Stromal cell of bone marrow (primary cell): Measurements from ENCODE around the gene AFAP1L1.

Source experiments
- DNase-seq: peaks from one replicate; pipeline ENCODE4 v3.0.0-alpha.2; 2012; ENCODE audit warnings: low read depth

AFAP1L1 gene

DNA sequence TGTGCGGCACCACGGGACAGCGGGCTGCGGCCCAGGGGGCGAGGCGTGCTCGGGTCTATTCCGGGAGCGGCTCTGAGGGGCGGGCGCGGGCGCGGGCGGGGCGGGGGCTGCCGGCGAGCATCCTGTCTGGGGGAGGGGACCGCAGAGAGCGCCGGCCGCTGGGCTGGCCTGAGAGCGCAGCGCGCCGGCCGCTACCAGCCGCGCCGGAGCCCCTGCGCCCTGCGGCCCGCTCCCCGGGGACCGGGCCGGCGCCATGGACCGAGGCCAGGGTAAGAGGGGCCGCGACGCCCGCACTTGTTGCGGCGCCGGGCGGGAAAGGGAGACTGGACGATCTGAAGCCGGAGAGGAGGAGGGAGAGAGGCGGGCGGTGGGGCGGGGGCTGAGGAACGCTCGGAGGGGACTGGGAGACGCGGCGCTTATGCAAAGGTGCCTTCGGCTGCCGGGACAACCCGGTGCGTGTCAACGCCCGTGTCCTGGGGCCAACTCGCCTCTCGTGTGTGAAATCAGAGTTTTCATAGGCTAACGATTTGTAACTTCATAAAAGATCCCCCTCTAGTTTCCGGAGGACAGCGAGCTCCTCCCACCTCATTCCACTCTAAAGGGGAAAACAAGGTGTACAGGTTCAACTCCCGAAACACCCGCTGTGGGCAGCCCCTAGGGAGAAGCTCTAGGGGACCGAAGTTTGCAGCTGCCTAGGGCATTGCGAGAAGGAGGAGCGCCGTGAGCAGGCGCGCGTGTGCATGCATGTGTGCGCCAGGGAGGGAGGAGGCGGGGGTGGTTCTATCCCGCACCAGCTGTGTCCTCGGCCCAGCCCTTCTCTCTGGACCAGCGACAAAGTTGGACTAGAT lies at the start of gene AFAP1L1:
Gene AFAP1L1 (plus strand): TSS at position 144 of the 848 bp plus-strand sequence. CDS start 110 bp downstream, at position 254.
- DNase-seq = no peak

DNA sequence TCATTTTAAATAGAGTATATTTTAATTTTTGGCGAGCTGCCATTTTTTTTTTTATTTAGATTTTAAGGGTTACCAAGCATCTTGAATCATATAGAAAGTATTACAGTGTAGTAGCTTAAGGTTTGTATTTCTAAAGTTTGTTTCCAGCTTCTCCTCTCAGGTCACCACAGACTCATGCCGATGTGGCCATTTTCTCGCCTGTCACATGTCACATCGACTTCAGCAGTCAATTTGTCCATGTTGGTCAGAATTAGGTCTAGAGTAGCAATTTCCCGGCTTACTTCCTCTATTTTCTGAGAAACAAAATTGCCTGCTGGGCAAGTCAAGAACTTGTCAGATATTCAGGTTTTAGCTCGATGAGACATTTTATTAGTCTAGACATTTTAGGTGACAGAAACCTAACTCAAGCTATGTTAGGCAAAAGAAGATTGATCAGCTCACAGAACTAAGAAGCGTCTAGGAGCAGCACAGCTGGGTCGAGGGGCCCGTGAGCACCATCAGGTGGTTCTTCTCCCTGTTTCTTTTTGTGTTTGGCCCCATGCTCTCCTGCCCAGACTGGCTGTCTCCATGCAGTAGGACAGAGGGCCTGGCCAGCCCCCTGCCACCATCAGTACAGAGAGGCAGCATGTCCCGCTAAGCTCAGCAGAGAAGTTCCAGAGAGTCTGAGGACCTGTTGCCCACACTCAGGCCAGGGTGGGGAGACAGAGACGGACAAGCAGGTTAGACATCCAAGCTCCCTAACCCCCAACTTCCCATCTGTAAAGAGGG lies 48.4 kb upstream of the AFAP1L1 start:
- no peak for DNase-seq

DNA sequence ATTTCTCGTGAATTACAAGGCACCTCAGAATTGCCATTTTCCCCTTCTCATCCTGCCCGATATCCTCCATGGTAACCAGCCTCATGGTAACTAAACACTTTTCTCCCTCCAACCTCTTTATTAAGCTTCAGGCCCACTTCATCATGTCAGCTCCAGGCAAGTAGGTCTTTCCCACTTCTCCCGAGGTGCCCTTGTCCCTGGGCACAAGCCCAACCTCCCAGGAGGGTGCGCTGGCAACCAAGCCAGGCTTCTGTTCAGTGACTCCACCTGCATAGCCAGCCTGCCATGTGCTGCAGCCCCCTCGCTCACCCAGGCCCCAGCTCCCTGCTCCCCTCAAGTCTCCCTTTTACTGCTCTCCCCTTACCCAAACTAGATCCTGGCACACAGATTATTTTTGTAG lies 47.4 kb upstream of the AFAP1L1 start:
- DNase-seq = no peak

DNA sequence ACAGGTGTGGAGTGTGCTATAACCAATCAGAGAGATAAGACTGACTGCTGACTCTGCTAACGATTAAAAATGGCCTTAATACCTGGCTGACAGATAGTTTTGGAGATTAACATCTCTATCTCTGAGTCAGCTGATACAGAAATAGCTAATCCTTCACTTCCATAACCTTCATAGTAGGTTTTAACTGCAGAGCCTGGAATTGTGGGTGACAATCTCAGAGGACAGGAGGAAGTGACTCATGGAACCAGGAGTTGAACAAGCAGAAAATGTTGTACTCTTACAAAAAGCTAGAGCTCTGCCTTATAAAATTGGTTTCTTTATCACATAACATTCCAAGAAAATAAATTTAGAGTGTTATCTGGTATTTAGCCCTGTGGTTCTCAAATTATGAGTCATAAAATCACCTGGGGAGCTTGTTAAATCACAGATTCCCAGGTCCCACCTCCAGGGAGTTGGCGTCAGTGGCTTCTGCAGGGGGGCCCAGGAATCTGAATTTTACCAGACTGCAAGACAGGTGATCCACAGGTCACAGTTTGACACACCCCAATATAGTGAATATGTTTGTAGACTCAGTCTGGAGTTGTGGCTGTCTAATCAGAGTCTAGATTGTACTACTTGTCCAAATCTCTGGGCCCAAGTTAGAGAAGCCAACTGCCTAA lies 44.4 kb upstream of the AFAP1L1 start:
- no peak for DNase-seq

DNA sequence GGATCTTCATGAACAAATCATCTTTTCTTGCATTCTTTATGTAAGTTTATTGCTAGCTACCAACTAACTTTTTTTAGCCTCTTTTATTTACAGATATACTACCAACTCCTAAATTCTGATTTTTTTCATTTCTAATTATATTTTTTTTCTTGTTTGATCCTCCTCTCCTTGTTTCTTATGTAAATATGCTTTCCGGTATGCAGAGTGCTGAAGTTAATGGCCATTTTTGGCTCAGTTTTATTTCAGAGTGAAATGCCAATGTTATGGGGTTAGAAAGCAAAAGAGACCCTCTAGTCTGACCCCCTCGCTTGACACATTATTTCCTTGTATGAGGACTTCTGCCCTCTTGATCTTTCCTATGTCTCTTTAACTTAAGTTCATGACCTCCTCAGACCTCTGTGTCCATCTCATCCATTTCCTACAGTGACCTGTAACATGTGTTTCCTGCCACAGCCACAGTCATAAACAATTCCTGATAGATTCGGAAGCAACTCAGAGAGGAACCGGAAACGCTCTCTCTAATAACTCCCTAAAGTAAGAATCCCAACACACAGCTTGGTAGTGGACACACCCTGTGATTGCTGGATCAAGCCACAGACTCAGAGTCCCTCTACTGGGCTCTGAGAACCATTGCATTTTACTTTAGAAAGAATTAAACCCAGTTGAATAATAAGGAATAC lies 42.9 kb upstream of the AFAP1L1 start:
- peak; percentile 83 for DNase-seq

DNA sequence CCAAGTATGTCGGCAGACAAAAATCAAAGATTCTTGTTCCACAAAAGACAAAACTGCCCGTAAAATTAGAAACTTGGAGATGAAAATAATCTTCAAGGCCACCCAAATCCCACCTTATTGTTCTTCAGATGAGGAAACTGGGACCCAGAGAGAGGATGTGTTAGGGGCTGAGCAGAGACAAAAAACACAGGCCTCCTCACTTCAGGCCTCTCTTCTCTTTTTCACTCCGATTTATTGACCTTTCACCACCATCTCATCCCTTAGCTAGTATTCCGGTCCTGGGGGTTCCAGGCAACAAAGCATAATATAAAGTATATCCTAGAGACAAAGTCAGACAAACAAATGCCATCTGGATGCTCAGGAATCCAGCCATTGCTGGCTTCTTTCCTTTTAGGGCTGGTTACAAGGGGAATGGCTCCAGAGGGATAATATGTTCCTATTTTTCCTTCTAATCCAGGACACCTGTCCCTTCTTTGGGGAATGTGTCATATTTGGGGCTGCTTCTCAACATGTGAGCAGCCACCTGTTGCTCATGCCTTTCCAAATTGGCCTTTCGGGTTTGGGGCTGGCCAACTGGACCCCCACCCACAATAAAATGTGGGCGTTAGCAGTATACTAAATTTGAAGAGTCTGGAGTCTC lies 42.2 kb upstream of the AFAP1L1 start:
- no peak for DNase-seq

DNA sequence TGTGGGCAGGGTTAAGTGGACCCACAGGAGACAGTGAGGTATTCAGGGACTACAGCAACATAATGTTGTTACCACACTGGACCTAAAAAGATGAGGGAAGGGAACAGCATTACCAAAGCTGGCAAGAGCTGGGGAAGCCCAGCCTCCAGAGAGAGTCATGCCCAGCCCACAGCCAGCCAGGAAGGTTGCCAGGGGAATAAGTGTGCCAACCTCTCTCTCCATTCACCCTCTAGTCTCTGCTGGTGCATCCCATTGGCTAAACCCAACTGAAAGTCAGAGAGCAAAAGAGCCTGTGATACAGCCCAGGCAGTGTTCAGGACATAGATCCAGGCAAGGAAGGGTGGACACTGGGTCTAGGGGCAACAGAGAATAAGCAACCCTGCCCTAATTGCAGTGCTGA lies 35.8 kb upstream of the AFAP1L1 start:
- no peak for DNase-seq

DNA sequence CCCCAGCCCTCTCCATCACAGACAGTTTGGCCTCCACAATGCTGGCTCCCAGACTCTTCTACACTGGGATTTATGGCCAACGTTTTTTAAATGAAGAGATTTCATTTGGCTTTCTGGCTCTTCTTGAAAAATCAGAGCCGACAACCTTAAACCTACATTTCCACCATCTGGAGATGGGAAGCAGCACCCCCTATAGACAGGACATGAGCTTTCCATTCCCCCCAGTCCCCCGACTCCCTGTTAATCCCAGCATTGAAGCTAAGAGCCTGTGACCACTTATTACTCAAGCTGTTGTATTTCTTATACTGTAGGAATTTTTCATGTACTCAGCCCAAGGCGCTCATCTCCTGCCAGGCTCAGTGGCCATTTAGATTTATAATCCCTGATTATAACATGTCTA lies 34.0 kb upstream of the AFAP1L1 start:
- DNase-seq = no peak

DNA sequence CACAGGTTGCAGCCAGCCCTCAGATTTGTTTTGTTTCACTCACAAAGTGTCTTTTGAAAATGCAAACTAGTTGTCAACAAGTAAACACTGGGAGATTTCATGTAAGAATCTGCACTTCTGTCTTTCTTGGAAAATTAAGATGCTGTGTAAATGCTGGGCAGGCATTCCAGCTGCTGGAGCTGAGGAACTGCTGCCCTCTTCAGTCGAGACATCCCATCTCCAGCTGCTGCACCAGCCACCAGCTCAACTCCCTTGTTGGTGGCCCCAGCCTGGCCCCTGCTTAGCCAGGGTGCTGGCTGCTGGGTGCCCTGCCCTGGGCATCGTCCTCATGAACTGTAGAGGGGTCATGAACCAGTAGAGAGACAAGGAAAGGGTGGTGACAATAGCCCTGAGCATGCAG lies 33.1 kb upstream of the AFAP1L1 start:
- no peak for DNase-seq

DNA sequence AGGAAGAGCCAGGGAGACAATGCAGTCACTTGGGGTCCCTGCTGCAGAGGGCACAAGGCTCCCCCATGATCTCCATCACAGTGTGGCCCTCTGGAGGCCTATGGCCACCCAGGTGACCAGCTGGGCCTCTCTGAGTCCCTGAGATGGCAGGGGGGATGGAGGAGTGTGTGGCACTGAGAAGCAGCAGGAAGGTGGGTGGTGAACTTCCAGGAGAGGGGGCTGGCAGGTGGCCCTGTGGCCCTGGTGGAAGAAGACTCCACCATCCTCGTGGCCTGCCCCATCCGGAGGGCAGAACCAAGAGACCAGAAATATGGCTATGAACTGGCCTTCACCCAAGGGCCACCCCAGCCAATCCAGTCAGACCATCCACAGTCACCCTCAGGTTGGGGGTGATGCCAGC lies 31.7 kb upstream of the AFAP1L1 start:
- DNase-seq = no peak

DNA sequence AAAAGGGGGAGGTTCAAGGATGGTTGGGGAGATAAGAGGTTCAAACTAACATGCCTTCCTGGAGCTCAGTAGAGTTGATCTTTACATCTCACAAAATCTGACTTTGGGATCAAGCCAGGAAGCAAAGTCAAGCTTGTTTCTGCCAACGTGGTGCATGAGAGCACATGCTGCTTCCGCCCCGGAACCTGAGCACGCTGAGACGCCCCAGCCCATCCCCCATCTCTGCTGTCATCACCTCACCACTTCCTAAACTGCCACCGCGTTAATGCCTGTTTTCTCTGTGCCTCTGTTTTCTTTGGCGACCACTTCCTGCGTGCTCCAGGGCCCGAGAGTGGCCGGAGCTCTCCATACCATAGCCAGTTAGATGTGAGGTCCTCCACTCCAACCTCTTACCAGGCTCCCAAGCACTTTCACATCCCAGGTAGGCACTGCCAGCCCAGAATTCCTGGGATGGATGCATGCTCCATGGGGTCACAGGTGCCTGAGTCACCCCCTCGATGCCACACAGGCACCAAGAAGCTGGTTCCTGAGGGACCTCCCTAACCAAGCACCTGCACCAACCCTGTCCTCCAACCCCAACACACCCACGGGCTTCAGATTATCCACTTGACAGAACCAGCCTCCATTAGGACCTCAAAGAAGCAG lies 31.2 kb upstream of the AFAP1L1 start:
- no peak for DNase-seq

DNA sequence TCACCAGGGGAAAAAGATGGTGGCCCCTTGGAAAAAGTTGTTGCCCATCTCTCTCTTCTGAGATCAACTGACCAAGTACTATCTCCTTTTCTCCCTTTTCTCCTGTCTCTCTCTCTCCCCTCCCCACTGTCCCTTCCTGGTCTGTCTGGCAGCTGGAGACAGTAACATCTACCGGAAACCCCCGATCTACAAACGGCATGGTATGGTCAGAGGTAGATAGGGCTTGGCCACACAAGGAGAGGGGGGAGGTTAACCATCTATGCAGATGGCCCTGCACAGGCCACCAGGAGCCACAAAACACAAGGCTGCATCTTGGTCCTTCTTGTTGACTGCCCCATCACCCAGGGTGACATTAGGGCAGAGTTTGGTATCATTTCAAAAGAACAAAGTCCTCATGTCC lies 29.3 kb upstream of the AFAP1L1 start:
- DNase-seq = no peak

DNA sequence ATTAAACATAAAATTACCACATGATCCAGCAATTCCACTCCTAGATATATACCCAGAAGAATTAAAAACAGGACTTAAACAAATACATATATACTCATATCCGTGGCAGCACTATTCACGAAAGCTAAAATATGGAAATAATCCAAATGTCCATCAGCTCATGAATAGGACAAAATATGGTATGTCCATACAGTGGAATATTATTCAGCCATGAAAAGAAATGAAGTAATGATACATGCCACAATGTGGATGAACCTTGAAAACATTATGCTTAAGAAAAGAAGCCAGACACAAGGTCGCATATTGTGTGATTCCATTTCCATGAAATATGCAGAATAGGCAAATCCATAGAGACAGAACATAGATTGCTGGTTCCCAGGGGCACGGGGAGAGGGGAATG lies 24.8 kb upstream of the AFAP1L1 start:
- no peak for DNase-seq

DNA sequence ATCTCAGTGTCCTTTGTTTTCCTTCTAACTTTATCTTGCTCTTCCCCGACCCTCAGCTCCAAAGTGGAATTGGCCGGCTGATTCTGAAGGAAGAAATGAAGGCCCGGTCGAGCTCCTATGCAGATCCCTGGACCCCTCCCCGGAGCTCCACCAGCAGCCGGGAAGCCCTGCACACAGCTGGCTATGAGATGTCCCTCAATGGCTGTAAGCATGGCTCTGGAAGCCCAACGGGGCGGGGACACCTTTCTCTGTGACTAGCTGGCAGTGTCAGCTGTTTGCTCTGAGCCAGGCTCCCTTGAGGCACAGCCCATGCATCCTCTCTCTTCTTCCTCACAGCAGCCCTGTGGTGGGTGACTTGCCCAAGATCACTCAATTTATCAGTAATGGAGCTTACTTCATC lies 23.9 kb upstream of the AFAP1L1 start:
- DNase-seq = no peak

DNA sequence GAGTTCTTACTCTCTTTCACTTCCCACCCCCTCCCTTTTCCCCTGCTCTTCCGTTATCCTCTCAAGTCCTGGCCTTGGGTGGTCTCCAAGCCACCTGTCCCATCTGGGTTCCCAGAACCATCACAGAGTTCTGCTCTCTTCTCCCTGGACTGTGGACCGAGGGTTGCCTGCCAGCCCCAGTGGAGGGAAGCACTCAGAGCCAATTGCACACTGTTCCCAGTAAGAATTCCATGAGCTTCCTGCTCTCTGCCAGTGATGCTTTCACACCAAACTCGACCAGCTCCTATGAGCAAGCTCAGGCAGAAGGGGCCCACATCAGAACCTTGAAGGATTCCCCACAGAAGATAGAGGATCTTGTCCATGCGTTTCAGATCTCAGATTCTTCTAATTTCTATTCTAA lies 20.1 kb upstream of the AFAP1L1 start:
- no peak for DNase-seq

DNA sequence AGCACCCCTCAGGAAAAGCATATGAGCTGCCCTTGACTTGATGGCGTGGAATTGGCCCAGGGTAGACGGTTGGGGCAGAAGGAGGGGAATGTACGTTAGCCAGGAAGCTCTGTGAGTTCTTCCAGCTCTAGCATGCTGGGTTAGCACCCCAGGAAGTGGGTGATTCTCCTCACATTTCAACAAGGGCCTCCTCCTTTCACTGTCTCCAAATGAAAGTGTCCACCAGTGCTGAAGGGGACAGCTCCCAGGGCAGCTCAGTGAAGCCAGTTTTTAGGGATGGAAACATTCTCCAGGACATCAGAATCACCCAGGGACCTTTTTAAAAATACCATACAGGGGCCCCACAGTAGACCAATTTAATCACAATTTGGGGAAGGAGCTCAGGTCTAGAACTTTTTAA lies 17.2 kb upstream of the AFAP1L1 start:
- DNase-seq = no peak

DNA sequence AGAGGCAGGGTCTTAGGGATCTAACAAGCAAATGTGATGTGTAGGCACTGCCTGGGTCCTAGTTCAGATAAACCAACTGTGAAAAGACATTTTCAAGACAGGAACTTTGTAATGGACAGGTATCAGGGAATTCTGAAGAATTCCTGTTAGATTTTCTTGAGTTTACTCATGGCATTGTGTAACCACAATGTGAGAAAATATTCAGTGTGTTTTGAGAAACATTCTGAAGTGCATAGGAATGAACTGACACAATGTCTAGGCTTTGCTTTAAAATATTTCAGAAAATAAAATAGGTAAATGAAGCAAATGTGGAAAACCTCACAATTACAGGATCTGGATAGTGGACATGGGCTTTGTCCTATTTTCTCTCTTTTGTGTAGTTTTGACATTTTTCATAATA lies 15.2 kb upstream of the AFAP1L1 start:
- DNase-seq = no peak

DNA sequence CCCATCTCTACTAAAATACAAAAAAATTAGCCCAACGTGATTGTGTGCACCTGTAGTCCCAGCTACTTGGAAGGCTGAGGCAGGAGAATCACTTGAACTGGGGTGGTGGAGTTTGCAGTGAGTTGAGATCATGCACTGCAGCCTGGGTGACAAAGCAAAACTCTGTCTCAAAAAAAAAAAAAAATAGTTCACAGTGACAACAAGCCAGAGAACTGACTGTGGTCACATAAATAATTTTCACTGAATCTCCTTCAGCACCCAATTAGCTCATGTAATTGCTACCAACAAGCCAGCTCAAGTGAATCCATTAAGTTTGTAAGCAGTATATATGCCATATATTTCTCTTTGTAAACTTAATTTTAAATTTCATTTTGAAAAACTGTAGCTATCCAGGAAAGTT lies 14.5 kb upstream of the AFAP1L1 start:
- DNase-seq = no peak

DNA sequence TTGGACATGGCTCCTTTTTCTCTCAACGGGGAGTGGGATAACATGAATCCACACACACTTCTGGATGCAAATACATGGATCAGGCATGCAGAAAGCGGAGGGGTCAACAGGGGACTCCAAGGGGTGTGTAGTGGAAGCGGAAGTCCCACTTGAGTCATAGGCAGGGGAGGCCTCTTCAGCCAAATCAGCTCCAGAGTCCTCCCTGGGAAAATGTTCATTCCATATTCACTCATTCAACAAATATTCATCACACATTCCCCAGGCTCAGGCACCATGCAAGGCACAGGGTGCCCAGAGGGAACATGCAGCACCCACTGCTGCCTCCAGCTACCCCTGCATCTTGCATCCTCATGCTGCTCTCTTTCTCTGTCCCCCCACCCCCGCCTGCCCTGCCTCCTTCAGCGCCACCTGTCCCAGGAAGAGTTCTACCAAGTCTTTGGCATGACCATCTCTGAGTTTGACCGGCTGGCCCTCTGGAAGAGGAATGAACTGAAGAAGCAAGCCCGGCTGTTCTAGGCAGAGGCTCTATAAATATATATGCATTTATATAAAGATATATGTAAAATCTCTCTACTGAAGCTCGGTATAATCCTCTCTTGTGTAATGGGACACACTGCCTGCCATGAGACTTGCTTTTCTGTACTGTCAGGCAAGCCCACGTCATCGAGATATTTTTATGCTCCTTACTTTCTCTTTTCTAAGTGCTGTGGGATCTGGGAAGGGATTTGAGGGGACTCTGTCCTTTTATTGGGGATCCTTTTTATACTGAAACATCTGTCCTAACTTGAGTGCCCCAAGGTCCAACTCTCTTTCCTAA lies 13.6 kb upstream of the AFAP1L1 start:
- DNase-seq = no peak

DNA sequence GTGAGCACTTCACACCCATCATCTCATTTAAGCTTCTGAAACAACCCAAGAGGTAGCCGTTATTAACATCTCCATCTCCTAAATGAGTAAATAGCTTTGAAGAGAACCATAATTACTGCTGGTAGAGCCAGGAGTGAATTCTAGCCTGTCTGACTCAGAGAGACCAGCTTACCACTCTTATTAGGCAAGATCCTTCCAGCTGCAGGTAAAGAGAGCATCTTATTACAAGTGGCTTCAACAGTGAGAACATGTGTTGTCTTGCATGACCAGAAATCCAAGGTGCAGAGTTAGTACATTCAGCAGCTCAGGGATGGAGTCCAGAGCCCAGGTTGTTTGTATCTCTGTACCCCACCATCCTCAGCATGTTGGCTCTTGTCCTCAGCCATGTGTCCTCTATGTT lies 10.9 kb upstream of the AFAP1L1 start:
- DNase-seq = no peak

DNA sequence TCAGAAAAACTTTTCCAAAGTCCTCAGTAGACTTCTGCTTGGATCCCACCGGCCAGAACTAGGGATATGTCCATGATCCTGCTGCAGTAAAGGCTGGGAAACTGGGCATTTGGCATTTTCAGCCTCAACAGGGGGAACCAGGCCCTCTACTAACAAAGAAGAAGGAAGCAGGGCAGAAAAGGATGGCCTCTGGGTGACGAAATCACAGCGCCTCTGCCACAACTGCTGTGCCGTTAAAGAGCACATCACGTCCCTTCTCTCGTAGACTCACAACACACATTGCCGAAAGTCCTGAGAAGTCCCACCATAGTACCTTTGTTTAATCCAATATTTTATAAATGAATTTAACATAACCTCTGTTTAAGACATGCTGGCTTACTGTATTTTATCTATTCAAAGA lies 10.4 kb upstream of the AFAP1L1 start:
- DNase-seq = no peak
